Astrocyte (in vitro differentiated cells and primary cell): Measurements from ENCODE around the gene GRM4.

ENCODE experiments used
- CTCF ChIP-seq: IDR thresholded peaks from 2 replicates; pipeline ENCODE4 v1.5.1; 2011; ENCODE audit warnings: low read depth, mild to moderate bottlenecking, inconsistent platforms, low read length, moderate library complexity; ENCODE audit not compliant: insufficient read depth
- EZH2 ChIP-seq: IDR thresholded peaks from 2 replicates; pipeline ENCODE4 v1.6.1; 2012; ENCODE audit warnings: mild to moderate bottlenecking, low read length, inconsistent platforms; ENCODE audit not compliant: insufficient read depth

- TF ChIP-seq EZH2 = no peak
- no peak for TF ChIP-seq CTCF
Observed at GRCh38 chr6:34004706-34005105, 141.2 kb downstream of the GRM4 start.
